ENCODE data around the gene IRX4.

Gene IRX4

GRCh38 chr5:1892685-1893445, 10.1 kb upstream of the IRX4 start:
- no peaks in the 10 kb centered on the region for H3K9me3 ChIP-seq (ENCODE audit: control insufficient read depth in 2 of 2, low read length in 2 of 2)
- H3K27ac ChIP-seq (ENCODE audit: low read depth in 2 of 2, low read length in 2 of 2) = no peak overlapping the region
- no peak overlapping the region for H3K9ac ChIP-seq (ENCODE audit: low read depth in 1 of 2, low read length in 2 of 2)
- H3K4me1 ChIP-seq (ENCODE audit: control insufficient read depth in 2 of 2, insufficient read depth in 2 of 2, low read length in 2 of 2) = no peaks in the 10 kb centered on the region
- no peak overlapping the region for H3K4me3 ChIP-seq (ENCODE audit: low read length in 2 of 2)
- no peaks in the 10 kb centered on the region for H3K36me3 ChIP-seq (ENCODE audit: control insufficient read depth in 2 of 2, insufficient read depth in 2 of 2, low read length in 2 of 2)
- H3K27me3 ChIP-seq (ENCODE audit: control insufficient read depth in 2 of 2, insufficient read depth in 2 of 2, low read length in 2 of 2) = peaks cover 3 to 6% of the 10 kb centered on the region in 2 donors

- Histone ChIP-seq H3K36me3 (ENCODE audit: control insufficient read depth in 2 of 2, insufficient read depth in 2 of 2, low read length in 2 of 2) (no peaks in the 10 kb centered on the region), H3K4me1 (ENCODE audit: control insufficient read depth in 2 of 2, insufficient read depth in 2 of 2, low read length in 2 of 2) (no peaks in the 10 kb centered on the region), H3K27ac (ENCODE audit: low read depth in 2 of 2, low read length in 2 of 2) (no peak overlapping the region), H3K9me3 (ENCODE audit: control insufficient read depth in 2 of 2, low read length in 2 of 2) (no peaks in the 10 kb centered on the region), H3K27me3 (ENCODE audit: control insufficient read depth in 2 of 2, insufficient read depth in 2 of 2, low read length in 2 of 2) (peaks cover 3 to 4% of the 10 kb centered on the region in 2 donors), H3K9ac (ENCODE audit: low read depth in 1 of 2, low read length in 2 of 2) (no peak overlapping the region), H3K4me3 (ENCODE audit: low read length in 2 of 2) (no peak overlapping the region)
Observed at GRCh38 chr5:1892211-1892610, 9.5 kb upstream of the IRX4 start.

- Histone ChIP-seq H3K27ac (ENCODE audit: low read depth in 2 of 2, low read length in 2 of 2) (no peak overlapping the region), H3K36me3 (ENCODE audit: control insufficient read depth in 2 of 2, insufficient read depth in 2 of 2, low read length in 2 of 2) (no peaks in the 10 kb centered on the region), H3K4me3 (ENCODE audit: low read length in 2 of 2) (no peak overlapping the region), H3K9me3 (ENCODE audit: control insufficient read depth in 2 of 2, low read length in 2 of 2) (no peaks in the 10 kb centered on the region), H3K27me3 (ENCODE audit: control insufficient read depth in 2 of 2, insufficient read depth in 2 of 2, low read length in 2 of 2) (peaks cover 3 to 4% of the 10 kb centered on the region in 2 donors), H3K4me1 (ENCODE audit: control insufficient read depth in 2 of 2, insufficient read depth in 2 of 2, low read length in 2 of 2) (no peaks in the 10 kb centered on the region), H3K9ac (ENCODE audit: low read depth in 1 of 2, low read length in 2 of 2) (no peak overlapping the region)
Observed at GRCh38 chr5:1891391-1891790, 8.7 kb upstream of the IRX4 start.

GRCh38 chr5:1890296-1890695, 7.6 kb upstream of the IRX4 start:
- Histone ChIP-seq H3K36me3 (ENCODE audit: control insufficient read depth in 2 of 2, insufficient read depth in 2 of 2, low read length in 2 of 2) (no peaks in the 10 kb centered on the region), H3K4me3 (ENCODE audit: low read length in 2 of 2) (no peak overlapping the region), H3K4me1 (ENCODE audit: control insufficient read depth in 2 of 2, insufficient read depth in 2 of 2, low read length in 2 of 2) (no peaks in the 10 kb centered on the region), H3K27me3 (ENCODE audit: control insufficient read depth in 2 of 2, insufficient read depth in 2 of 2, low read length in 2 of 2) (peaks cover 8 to 11% of the 10 kb centered on the region in 2 donors), H3K9ac (ENCODE audit: low read depth in 1 of 2, low read length in 2 of 2) (no peak overlapping the region), H3K9me3 (ENCODE audit: control insufficient read depth in 2 of 2, low read length in 2 of 2) (no peaks in the 10 kb centered on the region), H3K27ac (ENCODE audit: low read depth in 2 of 2, low read length in 2 of 2) (no peak overlapping the region)

- Histone ChIP-seq H3K36me3 (ENCODE audit: control insufficient read depth in 2 of 2, insufficient read depth in 2 of 2, low read length in 2 of 2) (no peaks in the 10 kb centered on the region), H3K27ac (ENCODE audit: low read depth in 2 of 2, low read length in 2 of 2) (no peak overlapping the region), H3K27me3 (ENCODE audit: control insufficient read depth in 2 of 2, insufficient read depth in 2 of 2, low read length in 2 of 2) (peaks cover 15% of the 10 kb centered on the region in 2 donors), H3K9ac (ENCODE audit: low read depth in 1 of 2, low read length in 2 of 2) (no peak overlapping the region), H3K9me3 (ENCODE audit: control insufficient read depth in 2 of 2, low read length in 2 of 2) (no peaks in the 10 kb centered on the region), H3K4me3 (ENCODE audit: low read length in 2 of 2) (no peak overlapping the region), H3K4me1 (ENCODE audit: control insufficient read depth in 2 of 2, insufficient read depth in 2 of 2, low read length in 2 of 2) (no peaks in the 10 kb centered on the region)
Observed at GRCh38 chr5:1889321-1890065, 6.8 kb upstream of the IRX4 start.

GRCh38 chr5:1888541-1889251, 6.0 kb upstream of the IRX4 start:
- no peaks in the 10 kb centered on the region for H3K9me3 ChIP-seq (ENCODE audit: control insufficient read depth in 2 of 2, low read length in 2 of 2)
- no peaks in the 10 kb centered on the region for H3K4me1 ChIP-seq (ENCODE audit: control insufficient read depth in 2 of 2, insufficient read depth in 2 of 2, low read length in 2 of 2)
- H3K36me3 ChIP-seq (ENCODE audit: control insufficient read depth in 2 of 2, insufficient read depth in 2 of 2, low read length in 2 of 2) = no peaks in the 10 kb centered on the region
- peaks cover 20 to 21% of the 10 kb centered on the region in 2 donors for H3K27me3 ChIP-seq (ENCODE audit: control insufficient read depth in 2 of 2, insufficient read depth in 2 of 2, low read length in 2 of 2)
- H3K4me3 ChIP-seq (ENCODE audit: low read length in 2 of 2) = no peak overlapping the region
- no peak overlapping the region for H3K9ac ChIP-seq (ENCODE audit: low read depth in 1 of 2, low read length in 2 of 2)
- H3K27ac ChIP-seq (ENCODE audit: low read depth in 2 of 2, low read length in 2 of 2) = no peak overlapping the region

- Histone ChIP-seq H3K27me3 (ENCODE audit: control insufficient read depth in 2 of 2, insufficient read depth in 2 of 2, low read length in 2 of 2) (peaks cover 19 to 24% of the 10 kb centered on the region in 2 donors), H3K9me3 (ENCODE audit: control insufficient read depth in 2 of 2, low read length in 2 of 2) (no peaks in the 10 kb centered on the region), H3K36me3 (ENCODE audit: control insufficient read depth in 2 of 2, insufficient read depth in 2 of 2, low read length in 2 of 2) (no peaks in the 10 kb centered on the region), H3K4me1 (ENCODE audit: control insufficient read depth in 2 of 2, insufficient read depth in 2 of 2, low read length in 2 of 2) (no peaks in the 10 kb centered on the region), H3K27ac (ENCODE audit: low read depth in 2 of 2, low read length in 2 of 2) (no peak overlapping the region), H3K4me3 (ENCODE audit: low read length in 2 of 2) (no peak overlapping the region), H3K9ac (ENCODE audit: low read depth in 1 of 2, low read length in 2 of 2) (no peak overlapping the region)
Observed at GRCh38 chr5:1887588-1888360, 5.0 kb upstream of the IRX4 start.

GRCh38 chr5:1886846-1887587, 4.3 kb upstream of the IRX4 start:
- Histone ChIP-seq H3K9me3 (ENCODE audit: control insufficient read depth in 2 of 2, low read length in 2 of 2) (no peaks in the 10 kb centered on the region), H3K36me3 (ENCODE audit: control insufficient read depth in 2 of 2, insufficient read depth in 2 of 2, low read length in 2 of 2) (no peaks in the 10 kb centered on the region), H3K4me1 (ENCODE audit: control insufficient read depth in 2 of 2, insufficient read depth in 2 of 2, low read length in 2 of 2) (no peaks in the 10 kb centered on the region), H3K27me3 (ENCODE audit: control insufficient read depth in 2 of 2, insufficient read depth in 2 of 2, low read length in 2 of 2) (peaks cover 21 to 25% of the 10 kb centered on the region in 2 donors), H3K27ac (ENCODE audit: low read depth in 2 of 2, low read length in 2 of 2) (no peak overlapping the region), H3K4me3 (ENCODE audit: low read length in 2 of 2) (no peak overlapping the region), H3K9ac (ENCODE audit: low read depth in 1 of 2, low read length in 2 of 2) (no peak overlapping the region)

Data from mucosa of rectum (tissue), 2 donors.